GM12878 (cell line): Measurements from ENCODE around the gene HEXA. TPM values are rescaled to one million over a fixed set of nuclear protein-coding genes. Genes with fewer than 3 reads are reported as not detected.

ENCODE experiments used
- ATAC-seq: fragments of 200-7000 bp; cut with Tn5 transposase; 3 replicates; pipeline ENCODE4 v1.9.1; 2020; ENCODE audit warnings: mild to moderate bottlenecking, moderate library complexity
- BruUV-seq: library from RNA; stranded (reverse); fragments of 400-500 nt; replicated peaks from 2 replicates; lab custom pipeline; 2021; lab: Mats Ljungman, UMichigan
- CTCF ChIA-PET: fragments of 300-600 bp; sonication (Branson Sonifier 250); formaldehyde crosslinking; extraction: SDS; loops from one replicate; lab custom pipeline; 2021; ENCODE audit warnings: inconsistent platforms; lab: Yijun Ruan, JAX
- POLR2A ChIA-PET: fragments of 350-600 bp; formaldehyde crosslinking; extraction: SDS; loops from one replicate; lab custom pipeline; 2021; ENCODE audit warnings: inconsistent platforms; lab: Charles Lee
- RAD21 ChIA-PET: fragments of 300-600 bp; sonication (Branson Sonifier 250); formaldehyde crosslinking; loops from one replicate; lab custom pipeline; 2023; ENCODE audit warnings: antibody characterized with exemption; ENCODE audit not compliant: unreplicated experiment; lab: Charles Lee
- SMC1A ChIA-PET: fragments of 300-600 bp; sonication (Branson Sonifier 250); formaldehyde crosslinking; loops from one replicate; lab custom pipeline; 2023; ENCODE audit not compliant: unreplicated experiment, uncharacterized antibody; lab: Charles Lee
- DNase-seq: peaks from one replicate; pipeline ENCODE4 v3.0.0-alpha.2; 2011; ENCODE audit warnings: low read depth, low spot score
- FAIRE-seq: peaks from 3 replicates; lab custom pipeline; 2011; peaks lifted over from hg19 to GRCh38; lab: Jason Lieb, UNC
- H2AFZ ChIP-seq: 2 replicates; pipeline ENCODE4 v1.6.0; 2011; ENCODE audit warnings: low read depth, low read length, control low read depth; ENCODE audit not compliant: control insufficient read depth
- H3K27ac ChIP-seq: 2 replicates; pipeline ENCODE4 v1.5.1; 2011; ENCODE audit warnings: control low read depth; ENCODE audit not compliant: control insufficient read depth, insufficient read depth
- H3K27me3 ChIP-seq, 2 experiments: replicated peaks in 1 of 2; 2 replicates each; pipeline versions ENCODE4 v1.6.0 to v1.6.1; 2011; ENCODE audit warnings: low read length in 1 of 2; ENCODE audit not compliant: control insufficient read depth in 2 of 2, insufficient read depth in 2 of 2
- H3K36me3 ChIP-seq, 2 experiments: 2 replicates each; pipeline ENCODE4 v1.5.1; 2011; ENCODE audit warnings: low read length in 1 of 2; ENCODE audit not compliant: control insufficient read depth in 2 of 2, insufficient read depth in 2 of 2
- H3K4me1 ChIP-seq: 2 replicates; pipeline ENCODE4 v1.6.1; 2011; ENCODE audit warnings: mild to moderate bottlenecking, low read length, moderate library complexity, mixed read lengths; ENCODE audit not compliant: control insufficient read depth, insufficient read depth
- H3K4me2 ChIP-seq: 2 replicates; pipeline ENCODE4 v1.6.0; 2011; ENCODE audit warnings: control low read depth; ENCODE audit not compliant: control insufficient read depth, insufficient read depth
- H3K4me3 ChIP-seq: fragments of 200-600 bp; sonication (generic); 2 replicates; pipeline ENCODE4 v1.5.1; 2016
- H3K79me2 ChIP-seq: 2 replicates; pipeline ENCODE4 v1.6.0; 2011; ENCODE audit warnings: low read length; ENCODE audit not compliant: control insufficient read depth, insufficient read depth
- H3K9ac ChIP-seq: 2 replicates; pipeline ENCODE4 v1.8.0; 2011; ENCODE audit warnings: low read length, control low read depth, mixed read lengths; ENCODE audit not compliant: control insufficient read depth, insufficient read depth
- H3K9me3 ChIP-seq: replicated peaks from 3 replicates; pipeline ENCODE4 v1.5.1; 2011; ENCODE audit warnings: mild to moderate bottlenecking, low read length; ENCODE audit not compliant: control insufficient read depth, insufficient read depth
- H4K20me1 ChIP-seq: 2 replicates; pipeline ENCODE4 v1.6.0; 2011; ENCODE audit not compliant: control insufficient read depth, insufficient read depth
- ASH2L ChIP-seq: fragments of 300-600, 200-600 bp; sonication (generic); IDR thresholded peaks from 2 replicates; pipeline ENCODE4 v1.6.1; 2017; ENCODE audit warnings: low read depth, mild to moderate bottlenecking, borderline replicate concordance
- BRCA1 ChIP-seq: IDR thresholded peaks from 2 replicates; pipeline ENCODE4 v1.6.1; 2011; ENCODE audit warnings: low read depth, low read length, improper control_type of control experiment
- CHD1 ChIP-seq: IDR thresholded peaks from 2 replicates; pipeline ENCODE4 v1.6.1; 2012; ENCODE audit warnings: low read depth, low read length, improper control_type of control experiment
- E2F4 ChIP-seq: IDR thresholded peaks from 2 replicates; pipeline ENCODE4 v1.6.1; 2012; ENCODE audit warnings: low read depth, low read length, improper control_type of control experiment
- HCFC1 ChIP-seq: fragments of 150-350 bp; IDR thresholded peaks from 2 replicates; pipeline ENCODE4 v1.6.1; 2014; ENCODE audit warnings: low read length
- KLF5 ChIP-seq: fragments of 450-650 bp; IDR thresholded peaks from 2 replicates; pipeline ENCODE4 v1.6.1; 2014; ENCODE audit warnings: mild to moderate bottlenecking; ENCODE audit not compliant: partially characterized antibody
- NFIC ChIP-seq: IDR thresholded peaks from 2 replicates; pipeline ENCODE4 v1.6.1; 2012; ENCODE audit warnings: low read depth, mild to moderate bottlenecking, inconsistent platforms, low read length, moderate library complexity
- POLR2A ChIP-seq: IDR thresholded peaks from 2 replicates; pipeline ENCODE4 v1.6.1; 2011; ENCODE audit warnings: low read depth, mild to moderate bottlenecking, low read length
- RBBP5 ChIP-seq: fragments of 200-600 bp; sonication (generic); conservative IDR thresholded peaks from 2 replicates; pipeline ENCODE4 v1.6.1; 2016
- SMAD1 ChIP-seq: fragments of 450-650 bp; IDR thresholded peaks from 2 replicates; pipeline ENCODE4 v1.6.1; 2018; ENCODE audit warnings: mild to moderate bottlenecking, low read depth; ENCODE audit not compliant: partially characterized antibody
- SMAD5 ChIP-seq: IDR thresholded peaks from 2 replicates; pipeline ENCODE4 v1.6.1; 2016; ENCODE audit warnings: antibody characterized with exemption, low read depth
- YBX1 ChIP-seq: fragments of 450-650 bp; IDR thresholded peaks from 2 replicates; pipeline ENCODE4 v1.6.1; 2016; ENCODE audit warnings: antibody characterized with exemption
- ZNF687 ChIP-seq: fragments of 450-650 bp; IDR thresholded peaks from 2 replicates; pipeline ENCODE4 v1.6.1; 2017; ENCODE audit warnings: mild to moderate bottlenecking, moderate library complexity
- WGBS: methylation state at CpG from one replicate; pipeline ENCODE4 v1.1.6; 2016; ENCODE audit warnings: low lambda C conversion rate; ENCODE audit not compliant: insufficient replicate concordance, insufficient coverage; ENCODE audit errors: missing lambda C conversion rate; 5-methylcytosine and 5-hydroxymethylcytosine counted together
- in situ Hi-C: fragments of 300-500 bp; cut with MboI; formaldehyde crosslinking; loops from 9 replicates; pipeline ENCODE4 v1.14.3; 2018; ENCODE audit warnings: mixed read lengths
- intact Hi-C: fragments of 100-400 bp; cut with micrococcal nuclease; formaldehyde crosslinking; loops from one replicate; pipeline ENCODE4 v1.14.2; 2022; ENCODE audit not compliant: unreplicated experiment
- polyA plus RNA-seq, 11 experiments: library from polyadenylated mRNA; depleted of rRNA in 4 of 11; unstranded in 6 of 11; stranded (reverse) in 5 of 11; fragments of >200 nt; fragmentation: Nextera tagmentation in 4 of 11; fragmentation: Illumina TruSeq in 1 of 11; extraction: Ambion mirVana in 4 of 11; extraction: Trizol in 1 of 11; gene quantifications; 1 replicate in 1 of 11; 2 replicates in 10 of 11; pipeline versions ENCODE4 v1.2.1 to v1.2.3, GENCODE V29; 2011 to 2016; ENCODE audit warnings: inconsistent platforms in 2 of 11, missing spikeins in 2 of 11, low read depth in 1 of 11
- total RNA-seq, 4 experiments: library from RNA; depleted of rRNA in 3 of 4; stranded (reverse); fragments of >200 nt in 3 of 4; fragmentation: Illumina TruSeq in 1 of 4; extraction: Trizol in 1 of 4; gene quantifications; 2 replicates each; pipeline versions ENCODE4 v1.2.1 to v1.2.3, GENCODE V29; 2013 to 2021

The HEXA gene
- total and polyA plus RNA-seq, 10 of the 15 experiments (the other 5 are each of a cell fraction or from before 2014, with no cell fraction given): 24.5 to 151 (median 69.3) TPM

GRCh38 chr15:72358121-72358520 is 17.7 kb downstream of the HEXA start:
- WGBS: 75% methylated on average over 3 of the region's 3 CpGs
- CTCF ChIA-PET: interaction anchor here (1.4 kb wide), 1 partner anchor 73 kb away, joined by 3 read pairs; no protein-coding TSS in a partner anchor

GRCh38 chr15:72354496-72354895 is 21.3 kb downstream of the HEXA start:
- DNase-seq (no peak), ATAC-seq (no peak), FAIRE-seq (no peak)
- ChIA-PET RAD21 (no interaction called here), POLR2A (no interaction called here), CTCF (no interaction called here), SMC1A (no interaction called here)
- in situ Hi-C loops: no loop called here
- Histone ChIP-seq H2AFZ (no peak overlapping the region), H3K4me3 (no peak overlapping the region), H3K27me3 (no peaks in the 10 kb centered on the region), H3K9ac (no peak overlapping the region), H3K27ac (no peak overlapping the region), H3K79me2 (peaks cover 1% of the 10 kb centered on the region), H4K20me1 (no peaks in the 10 kb centered on the region), H3K36me3 (peaks cover 28 to 31% of the 10 kb centered on the region in 2 experiments), H3K4me2 (no peak overlapping the region), H3K4me1 (0 out of 2 replicates have a peak, but pooled peaks cover 3% of the 10 kb centered on the region), H3K9me3 (no peaks in the 10 kb centered on the region)
- BruUV-seq: no TSS peak
- intact Hi-C loops: no loop called here
- WGBS: 100% methylated on average over 1 of the region's 1 CpG
- TF ChIP-seq HCFC1: no peak
- no peak for TF ChIP-seq YBX1
- no peak for TF ChIP-seq SMAD1
- no peak for TF ChIP-seq ZNF687
- no peak for TF ChIP-seq RBBP5
- TF ChIP-seq CHD1: no peak

More at GRCh38 chr15:72358121-72358520, 17.7 kb downstream of the HEXA start:
- ChIA-PET SMC1A (no interaction called here), RAD21 (no interaction called here), POLR2A (no interaction called here)
- intact Hi-C loops: no loop called here
- no peaks in the 10 kb centered on the region for H3K9me3 ChIP-seq
- no peak overlapping the region for H2AFZ ChIP-seq
- H3K4me3 ChIP-seq: no peak overlapping the region
- DNase-seq (no peak), FAIRE-seq (no peak), ATAC-seq (no peak)
- no TSS peak for BruUV-seq
- peaks cover 20% of the 10 kb centered on the region in 2 experiments for H3K36me3 ChIP-seq
- peaks cover 4% of the 10 kb centered on the region for H3K79me2 ChIP-seq
- TF ChIP-seq KLF5 (no peak), NFIC (no peak), ASH2L (no peak), BRCA1 (no peak), E2F4 (no peak), SMAD5 (no peak), POLR2A (no peak)
- H3K4me1 ChIP-seq: 0 out of 2 replicates have a peak, but pooled peaks cover 3% of the 10 kb centered on the region
- H3K27me3 ChIP-seq: no peaks in the 10 kb centered on the region
- H4K20me1 ChIP-seq: no peaks in the 10 kb centered on the region
- in situ Hi-C loops: no loop called here
- H3K4me2 ChIP-seq: no peak overlapping the region
- H3K27ac ChIP-seq: no peak overlapping the region
- H3K9ac ChIP-seq: no peak overlapping the region
